Breast epithelium (tissue), 4 donors: Measurements from ENCODE around the gene FRMD4A. TPM values are rescaled to one million over a fixed set of nuclear protein-coding genes. Genes with fewer than 3 reads are reported as not detected.

Experiments
- DNase-seq, 2 donors: peaks; one replicate each; pipeline ENCODE4 v3.0.0-alpha.2; 2019; ENCODE audit warnings: low spot score in 2 of 2
- H3K27ac ChIP-seq, 2 donors: fragments of 200-600 bp; sonication (generic) in 1 of 2; one replicate each; pipeline ENCODE4 v1.5.1; 2016 to 2019; ENCODE audit warnings: mild to moderate bottlenecking in 1 of 2
- H3K27me3 ChIP-seq, 2 donors: fragments of 200-600 bp; sonication (generic) in 1 of 2; one replicate each; pipeline versions ENCODE4 v1.5.1 to v1.6.0; 2017 to 2019; ENCODE audit warnings: control low read depth in 1 of 2, mild to moderate bottlenecking in 1 of 2
- H3K36me3 ChIP-seq: fragments of 200-600 bp; one replicate; pipeline ENCODE4 v1.5.1; 2019
- H3K4me1 ChIP-seq, 2 donors: fragments of 200-600 bp; sonication (generic); one replicate each; pipeline ENCODE4 v1.5.1; 2016 to 2019; ENCODE audit warnings: control low read depth in 1 of 2
- H3K4me3 ChIP-seq, 3 donors: fragments of 200-600 bp; sonication (generic); 1 replicate in 2 of 3; 2 replicates in 1 of 3; pipeline ENCODE4 v1.5.1; 2016 to 2019; ENCODE audit warnings: mild to moderate bottlenecking in 3 of 3, moderate library complexity in 2 of 3
- H3K9me3 ChIP-seq, 2 donors: fragments of 200-600 bp; sonication (generic) in 1 of 2; one replicate each; pipeline ENCODE4 v1.5.1; 2016 to 2019; ENCODE audit warnings: control low read depth in 1 of 2
- POLR2A ChIP-seq: fragments of 450-650 bp; IDR thresholded peaks from one replicate; pipeline ENCODE4 v1.6.1; 2016; ENCODE audit warnings: antibody characterized with exemption, mild to moderate bottlenecking, moderate library complexity
- POLR2AphosphoS5 ChIP-seq, 3 donors: sonication (generic); formaldehyde crosslinking; IDR thresholded peaks; one replicate each; pipeline ENCODE4 v1.6.1; 2017; ENCODE audit warnings: antibody characterized with exemption in 3 of 3
- intact Hi-C: fragments of 100-400 bp; cut with DNase I; formaldehyde crosslinking; loops from one replicate; pipeline ENCODE4 v1.15.1; 2023; ENCODE audit warnings: low total_unique reads
- total RNA-seq, 3 donors: library from RNA; depleted of rRNA; stranded (reverse); fragments of >200 nt; gene quantifications; one replicate each; pipeline ENCODE4 v1.1.0, GENCODE V29; 2016
- TF ChIP-seq, protein P1 (sequence below), 3 donors: fragments of 450-650 bp; IDR thresholded peaks; one replicate each; pipeline ENCODE4 v1.5.1; 2016 to 2017; ENCODE audit warnings: antibody characterized with exemption in 3 of 3, mild to moderate bottlenecking in 3 of 3, moderate library complexity in 3 of 3

Gene FRMD4A
- total RNA-seq, 3 donors from 2014 or later, result 27.5 to 107 (median 34.4) TPM

DNA sequence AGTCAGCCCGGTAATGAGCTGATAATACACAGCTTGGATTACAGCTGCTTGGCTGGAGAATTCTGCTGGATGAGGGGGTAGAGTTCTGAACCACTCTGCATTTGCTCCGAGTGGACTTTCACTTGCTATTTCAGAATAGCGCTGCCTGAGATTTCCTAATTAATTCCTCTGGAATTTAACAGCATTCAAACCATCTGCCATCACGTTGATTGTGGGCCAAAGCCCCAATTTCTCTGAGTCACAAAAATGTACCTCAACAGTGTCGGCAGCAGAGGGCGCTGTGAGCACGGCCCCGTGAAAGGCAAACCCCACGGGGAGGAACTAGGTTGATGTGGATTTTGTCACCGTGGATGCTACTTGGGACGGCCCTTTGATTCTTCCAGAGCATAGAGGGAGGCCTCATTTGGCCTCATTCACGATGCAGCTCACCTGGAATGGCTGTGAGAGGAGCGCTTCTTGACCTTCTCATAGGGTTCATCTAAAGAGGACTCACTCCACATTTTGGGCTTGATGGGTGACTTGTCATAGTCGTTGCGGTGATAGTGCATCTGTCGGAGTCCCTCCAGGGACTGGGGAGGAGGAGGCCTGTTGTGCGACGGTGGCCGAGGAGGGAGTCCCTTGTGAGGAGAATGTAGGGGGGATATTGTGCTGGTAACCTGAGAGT lies 670.7 kb downstream of the FRMD4A start:
- intact Hi-C loops, result loop anchor here (5.0 kb wide), 1 partner anchor 117 kb away; no protein-coding TSS in a partner anchor
- H3K27me3 ChIP-seq, result no peaks in the 10 kb centered on the region
- no peaks in the 10 kb centered on the region for H3K4me1 ChIP-seq
- no peak overlapping the region for H3K4me3 ChIP-seq
- H3K36me3 ChIP-seq, result no peaks in the 10 kb centered on the region
- DNase-seq, result peak; percentile 33 to 62
- peak; percentile 19 to 29 (median 23) for TF ChIP-seq POLR2AphosphoS5 (IDR thresholded peaks at IDR 0.05)
- TF ChIP-seq, protein P1, sequence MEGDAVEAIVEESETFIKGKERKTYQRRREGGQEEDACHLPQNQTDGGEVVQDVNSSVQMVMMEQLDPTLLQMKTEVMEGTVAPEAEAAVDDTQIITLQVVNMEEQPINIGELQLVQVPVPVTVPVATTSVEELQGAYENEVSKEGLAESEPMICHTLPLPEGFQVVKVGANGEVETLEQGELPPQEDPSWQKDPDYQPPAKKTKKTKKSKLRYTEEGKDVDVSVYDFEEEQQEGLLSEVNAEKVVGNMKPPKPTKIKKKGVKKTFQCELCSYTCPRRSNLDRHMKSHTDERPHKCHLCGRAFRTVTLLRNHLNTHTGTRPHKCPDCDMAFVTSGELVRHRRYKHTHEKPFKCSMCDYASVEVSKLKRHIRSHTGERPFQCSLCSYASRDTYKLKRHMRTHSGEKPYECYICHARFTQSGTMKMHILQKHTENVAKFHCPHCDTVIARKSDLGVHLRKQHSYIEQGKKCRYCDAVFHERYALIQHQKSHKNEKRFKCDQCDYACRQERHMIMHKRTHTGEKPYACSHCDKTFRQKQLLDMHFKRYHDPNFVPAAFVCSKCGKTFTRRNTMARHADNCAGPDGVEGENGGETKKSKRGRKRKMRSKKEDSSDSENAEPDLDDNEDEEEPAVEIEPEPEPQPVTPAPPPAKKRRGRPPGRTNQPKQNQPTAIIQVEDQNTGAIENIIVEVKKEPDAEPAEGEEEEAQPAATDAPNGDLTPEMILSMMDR (IDR thresholded peaks at IDR 0.05), result peak; percentile 82 to 92 (median 90)
- TF ChIP-seq POLR2A, result no peak
- H3K27ac ChIP-seq, result peak overlapping the region in 1 of 2 donors; percentile 30
- H3K9me3 ChIP-seq, result no peaks in the 10 kb centered on the region

DNA sequence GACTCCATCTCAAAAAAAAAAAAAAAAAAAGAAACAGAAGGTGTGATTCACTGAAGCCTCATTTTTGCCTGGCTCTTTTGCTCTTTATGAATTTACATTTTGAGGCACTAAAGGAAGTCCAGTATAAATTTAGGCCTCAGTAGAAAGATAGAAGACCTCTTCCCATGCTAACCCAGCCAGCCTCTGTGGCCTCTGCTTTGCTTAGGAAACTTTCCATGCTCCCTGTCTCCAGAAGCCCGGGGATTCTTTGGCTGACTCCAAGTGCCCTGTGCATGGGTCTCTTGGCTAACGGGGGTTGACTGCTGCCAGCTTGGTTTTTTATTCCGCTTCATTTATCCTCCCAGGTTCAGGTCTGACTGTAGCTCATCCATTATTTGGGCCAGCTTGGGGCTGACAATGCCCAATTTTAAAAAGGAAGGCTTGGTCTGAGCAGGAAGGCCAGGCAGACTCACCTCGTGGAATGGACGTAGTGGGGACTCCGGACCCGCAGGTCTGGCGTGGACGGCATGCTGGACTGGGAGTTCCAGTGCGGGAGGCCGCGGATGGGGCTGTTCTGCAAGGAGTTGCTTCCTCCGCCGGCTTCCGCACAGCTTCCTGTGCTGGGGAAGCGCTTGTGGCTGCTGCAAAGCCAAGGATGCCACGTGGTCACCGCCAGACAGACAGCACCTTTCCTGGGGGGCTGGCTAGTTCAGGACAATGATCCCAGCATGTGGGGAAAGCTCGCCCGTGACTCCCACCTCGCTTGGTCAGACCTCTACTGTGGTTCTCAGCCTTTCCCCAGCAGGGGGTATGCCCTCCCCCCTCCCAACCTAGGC lies 671.6 kb downstream of the FRMD4A start:
- H3K27me3 ChIP-seq, result no peaks in the 10 kb centered on the region
- H3K4me3 ChIP-seq, result no peak overlapping the region
- TF ChIP-seq POLR2A (no peak), POLR2AphosphoS5 (IDR thresholded peaks at IDR 0.05) (no peak)
- TF ChIP-seq, protein P1 (IDR thresholded peaks at IDR 0.05), result no peak
- no peaks in the 10 kb centered on the region for H3K9me3 ChIP-seq
- H3K4me1 ChIP-seq, result no peaks in the 10 kb centered on the region
- DNase-seq, result no peak
- no peak overlapping the region for H3K27ac ChIP-seq
- intact Hi-C loops, result no loop called here
- no peaks in the 10 kb centered on the region for H3K36me3 ChIP-seq

DNA sequence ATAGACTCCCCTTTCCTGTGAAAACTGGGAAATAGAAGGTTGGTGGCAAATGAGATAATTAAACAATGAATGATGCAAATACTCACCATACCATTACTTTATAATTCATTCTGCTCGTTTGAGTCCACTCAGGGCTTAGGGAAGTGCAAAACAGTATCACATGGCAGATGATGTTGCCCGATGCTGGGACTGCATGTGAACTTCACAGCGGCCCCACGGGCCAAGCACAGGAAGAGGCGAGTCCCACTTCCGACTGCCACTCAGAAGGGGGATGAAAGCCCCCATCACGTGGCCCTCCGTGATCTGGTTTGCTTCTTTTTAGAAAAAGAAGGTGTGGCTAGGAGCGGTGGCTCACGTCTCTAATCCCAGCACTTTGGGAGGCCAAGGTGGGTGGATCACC lies 672.5 kb downstream of the FRMD4A start:
- H3K9me3 ChIP-seq, result no peaks in the 10 kb centered on the region
- H3K4me3 ChIP-seq, result no peak overlapping the region
- no peak for TF ChIP-seq POLR2A
- TF ChIP-seq POLR2AphosphoS5 (IDR thresholded peaks at IDR 0.05), result no peak
- TF ChIP-seq, protein P1 (IDR thresholded peaks at IDR 0.05), result no peak
- H3K27ac ChIP-seq, result no peak overlapping the region
- no peaks in the 10 kb centered on the region for H3K4me1 ChIP-seq
- intact Hi-C loops, result no loop called here
- no peaks in the 10 kb centered on the region for H3K27me3 ChIP-seq
- DNase-seq, result no peak
- H3K36me3 ChIP-seq, result no peaks in the 10 kb centered on the region

DNA sequence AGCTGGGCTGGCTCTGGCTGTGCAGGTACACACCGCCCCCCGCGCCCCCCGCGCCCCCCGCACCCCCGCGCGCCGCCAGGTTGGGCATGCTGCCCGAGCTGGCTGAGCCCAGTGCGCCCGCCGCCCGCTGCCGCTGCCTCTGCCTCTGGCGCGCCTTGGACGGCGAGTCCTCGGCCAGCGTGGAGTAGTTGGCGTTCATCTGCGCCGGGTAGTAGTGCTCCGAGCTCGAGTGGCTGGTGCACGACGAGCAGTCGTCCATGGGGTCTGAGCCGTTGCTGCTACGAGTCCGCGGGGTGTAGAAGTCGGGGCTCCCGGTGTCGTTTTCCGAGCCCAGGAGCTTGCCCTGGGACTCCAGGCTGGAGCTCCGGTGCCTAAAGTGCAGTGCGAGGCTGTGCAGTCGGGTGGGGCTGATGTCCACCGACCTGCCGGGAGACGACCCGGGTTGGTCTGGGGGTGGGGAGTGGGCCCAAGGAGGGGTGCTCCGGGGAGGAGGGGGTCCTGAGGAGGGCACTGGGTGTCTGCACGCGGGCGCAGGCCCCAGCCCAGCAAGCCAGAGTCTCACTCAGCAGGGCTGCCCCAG lies 673.5 kb downstream of the FRMD4A start:
- no peaks in the 10 kb centered on the region for H3K9me3 ChIP-seq
- no peak overlapping the region for H3K27ac ChIP-seq
- H3K36me3 ChIP-seq, result no peaks in the 10 kb centered on the region
- intact Hi-C loops, result no loop called here
- H3K4me3 ChIP-seq, result no peak overlapping the region
- no peaks in the 10 kb centered on the region for H3K4me1 ChIP-seq
- no peak for DNase-seq
- TF ChIP-seq POLR2AphosphoS5 (IDR thresholded peaks at IDR 0.05), result no peak
- TF ChIP-seq, protein P1 (IDR thresholded peaks at IDR 0.05), result no peak
- no peak for TF ChIP-seq POLR2A
- no peaks in the 10 kb centered on the region for H3K27me3 ChIP-seq
